Measurements from ENCODE around the gene EFNA3. TPM values are rescaled to one million over a fixed set of nuclear protein-coding genes. Genes with fewer than 3 reads are reported as not detected.

The EFNA3 gene
- total and polyA plus RNA-seq, 9 of the 15 experiments (the other 6 are each of a cell fraction or from before 2014, with no cell fraction given): 0.59 to 7.9 (median 4.7) TPM

- peak; percentile 63; the same call in 1 of the 2 replicates for TF ChIP-seq MGA (IDR thresholded peaks at IDR 0.05)
- TF ChIP-seq NFIC (IDR thresholded peaks at IDR 0.05): peak; percentile 55; the same call in 1 of the 2 replicates
- peak; percentile 27; the same call in 1 of the 2 replicates for TF ChIP-seq RBFOX2 (IDR thresholded peaks at IDR 0.05; ENCODE audit: low read depth, low read length)
- 0 out of 2 replicates have a peak, but pooled peaks have one; percentile 6 for TF ChIP-seq NFE2 (IDR thresholded peaks at IDR 0.05; ENCODE audit: low read depth)
Observed at GRCh38 chr1:155085504-155086127, 7.0 kb downstream of the EFNA3 start (continued).
